Esophagus squamous epithelium (tissue), 5 donors: ENCODE data around the gene GNPTAB. TPM values are rescaled to one million over a fixed set of nuclear protein-coding genes. Genes with fewer than 3 reads are reported as not detected.

ENCODE experiments used
- DNase-seq: peaks from one replicate; lab custom pipeline; 2025; lab: John Stamatoyannopoulos, UW
- H3K27ac ChIP-seq, 4 donors: fragments of 200-600 bp; sonication (generic); one replicate each; pipeline ENCODE4 v1.5.1; 2016 to 2019; ENCODE audit warnings: mild to moderate bottlenecking in 1 of 4
- H3K27me3 ChIP-seq, 4 donors: fragments of 200-600 bp; sonication (generic); 1 replicate in 3 of 4; 2 replicates in 1 of 4; pipeline versions ENCODE4 v1.5.1 to v1.6.0; 2017 to 2021; ENCODE audit warnings: antibody characterized with exemption in 1 of 4
- H3K36me3 ChIP-seq, 3 donors: fragments of 200-600 bp; sonication (generic); one replicate each; pipeline ENCODE4 v1.5.1; 2016 to 2019
- H3K4me1 ChIP-seq, 3 donors: fragments of 200-600 bp; sonication (generic); one replicate each; pipeline ENCODE4 v1.5.1; 2017 to 2019
- H3K4me3 ChIP-seq, 4 donors: fragments of 200-600 bp; sonication (generic); 1 replicate in 3 of 4; 2 replicates in 1 of 4; pipeline ENCODE4 v1.5.1; 2016 to 2019; ENCODE audit warnings: mild to moderate bottlenecking in 2 of 4, moderate library complexity in 1 of 4
- H3K9me3 ChIP-seq, 3 donors: fragments of 200-600 bp; sonication (generic); one replicate each; pipeline ENCODE4 v1.5.1; 2016 to 2019
- POLR2A ChIP-seq, 4 donors: fragments of 450-650 bp; IDR thresholded peaks; one replicate each; pipeline ENCODE4 v1.6.1; 2017; ENCODE audit warnings: antibody characterized with exemption in 4 of 4, mild to moderate bottlenecking in 4 of 4, moderate library complexity in 3 of 4
- WGBS, 2 donors: methylation state at CpG; one replicate each; pipeline ENCODE4 v1.1.5; 2018; 5-methylcytosine and 5-hydroxymethylcytosine counted together
- intact Hi-C: fragments of 100-400 bp; cut with DNase I; formaldehyde crosslinking; loops from one replicate; pipeline ENCODE4 v1.15.0; 2022
- total RNA-seq, 4 donors: library from RNA; depleted of rRNA; stranded (reverse); fragments of >200 nt; gene quantifications; one replicate each; pipeline ENCODE4 v1.1.0, GENCODE V29; 2016
- TF ChIP-seq, protein P1 (sequence below), 6 experiments: fragments of 450-650 bp in 4 of 6; fragments of 200-600 bp in 2 of 6; sonication (generic) in 2 of 6; IDR thresholded peaks; one replicate each; pipeline ENCODE4 v1.5.1; 2016 to 2019; ENCODE audit warnings: antibody characterized with exemption in 6 of 6, mild to moderate bottlenecking in 4 of 6, moderate library complexity in 4 of 6
- donor health status: DM: yes; HTN: yes; CAD: no.

Gene GNPTAB
- total RNA-seq, 4 donors from 2014 or later: 20.8 to 26.3 (median 21.9) TPM

DNA sequence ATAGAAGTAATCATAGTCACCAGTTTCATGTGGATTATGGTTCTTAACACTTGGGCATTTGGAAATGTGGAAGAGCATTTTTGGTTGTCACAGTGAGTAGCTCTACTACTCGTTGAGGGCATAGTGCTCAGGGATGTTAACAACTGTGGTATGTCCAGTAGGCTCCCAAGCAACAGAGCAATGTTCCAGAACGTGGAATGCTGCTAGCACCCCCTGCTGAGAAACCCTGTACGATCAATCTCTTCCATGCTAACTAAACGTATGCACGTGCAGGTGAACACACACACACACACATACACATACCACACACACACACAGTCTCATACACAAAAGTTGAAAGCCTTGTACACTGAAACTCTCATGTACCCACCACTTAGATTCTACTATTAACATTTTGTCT is 16.6 kb upstream of the GNPTAB start:
- H3K36me3 ChIP-seq: no peaks in the 10 kb centered on the region
- DNase-seq: no peak
- no peaks in the 10 kb centered on the region for H3K9me3 ChIP-seq
- no peak for TF ChIP-seq POLR2A (IDR thresholded peaks at IDR 0.05)
- TF ChIP-seq, protein P1, sequence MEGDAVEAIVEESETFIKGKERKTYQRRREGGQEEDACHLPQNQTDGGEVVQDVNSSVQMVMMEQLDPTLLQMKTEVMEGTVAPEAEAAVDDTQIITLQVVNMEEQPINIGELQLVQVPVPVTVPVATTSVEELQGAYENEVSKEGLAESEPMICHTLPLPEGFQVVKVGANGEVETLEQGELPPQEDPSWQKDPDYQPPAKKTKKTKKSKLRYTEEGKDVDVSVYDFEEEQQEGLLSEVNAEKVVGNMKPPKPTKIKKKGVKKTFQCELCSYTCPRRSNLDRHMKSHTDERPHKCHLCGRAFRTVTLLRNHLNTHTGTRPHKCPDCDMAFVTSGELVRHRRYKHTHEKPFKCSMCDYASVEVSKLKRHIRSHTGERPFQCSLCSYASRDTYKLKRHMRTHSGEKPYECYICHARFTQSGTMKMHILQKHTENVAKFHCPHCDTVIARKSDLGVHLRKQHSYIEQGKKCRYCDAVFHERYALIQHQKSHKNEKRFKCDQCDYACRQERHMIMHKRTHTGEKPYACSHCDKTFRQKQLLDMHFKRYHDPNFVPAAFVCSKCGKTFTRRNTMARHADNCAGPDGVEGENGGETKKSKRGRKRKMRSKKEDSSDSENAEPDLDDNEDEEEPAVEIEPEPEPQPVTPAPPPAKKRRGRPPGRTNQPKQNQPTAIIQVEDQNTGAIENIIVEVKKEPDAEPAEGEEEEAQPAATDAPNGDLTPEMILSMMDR (IDR thresholded peaks at IDR 0.05): no peak
- H3K4me3 ChIP-seq: no peak overlapping the region
- intact Hi-C loops: no loop called here
- no peaks in the 10 kb centered on the region for H3K4me1 ChIP-seq
- H3K27ac ChIP-seq: no peak overlapping the region
- 71 to 80% methylated on average over 5 of the region's 5 CpGs for WGBS, 2 donors
- H3K27me3 ChIP-seq: no peaks in the 10 kb centered on the region

DNA sequence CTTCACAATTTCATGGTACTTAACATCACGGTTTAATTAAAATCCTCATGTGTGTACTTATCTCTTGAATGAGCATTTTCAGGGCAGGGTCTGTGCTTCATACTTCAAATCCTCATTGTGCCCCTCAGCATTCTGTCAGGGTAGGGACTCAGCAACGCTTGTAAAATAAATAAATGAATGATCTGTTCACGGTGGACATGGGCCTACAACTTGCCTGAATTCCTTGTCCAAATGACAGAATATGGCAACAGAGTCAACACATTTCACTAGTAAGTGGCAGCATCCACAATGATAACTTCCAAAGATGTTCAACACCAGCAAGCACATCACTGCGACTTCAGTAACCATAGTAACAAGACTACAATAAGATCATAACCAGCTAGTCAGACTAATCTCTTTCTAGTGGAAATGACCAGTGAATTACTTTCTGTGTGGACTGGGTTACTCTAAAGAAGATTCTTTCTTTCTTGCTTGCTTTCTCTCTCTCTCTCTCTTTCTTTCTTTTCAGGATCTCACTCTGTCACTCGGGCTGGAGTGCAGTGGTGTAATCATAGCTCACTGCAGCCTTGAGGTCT is 14.5 kb upstream of the GNPTAB start:
- Histone ChIP-seq H3K27me3 (no peaks in the 10 kb centered on the region), H3K27ac (no peak overlapping the region), H3K4me3 (no peak overlapping the region), H3K9me3 (no peaks in the 10 kb centered on the region), H3K4me1 (no peaks in the 10 kb centered on the region), H3K36me3 (no peaks in the 10 kb centered on the region)
- intact Hi-C loops: no loop called here
- 65 to 76% methylated on average over 5 of the region's 5 CpGs for WGBS, 2 donors
- DNase-seq: no peak
- TF ChIP-seq, protein P1 (IDR thresholded peaks at IDR 0.05): no peak
- TF ChIP-seq POLR2A (IDR thresholded peaks at IDR 0.05): no peak

GRCh38 chr12:101841069-101841468 is 10.3 kb upstream of the GNPTAB start:
- WGBS, 2 donors: 87 to 92% methylated on average over 4 of the region's 4 CpGs
- Histone ChIP-seq H3K36me3 (no peaks in the 10 kb centered on the region), H3K27ac (no peak overlapping the region), H3K9me3 (no peaks in the 10 kb centered on the region), H3K4me1 (peaks cover 0 to 10% (median 0%) of the 10 kb centered on the region in 3 donors), H3K4me3 (no peak overlapping the region), H3K27me3 (no peaks in the 10 kb centered on the region)
- TF ChIP-seq, protein P1 (IDR thresholded peaks at IDR 0.05): no peak
- TF ChIP-seq POLR2A (IDR thresholded peaks at IDR 0.05): no peak
- no peak for DNase-seq
- intact Hi-C loops: no loop called here

DNA sequence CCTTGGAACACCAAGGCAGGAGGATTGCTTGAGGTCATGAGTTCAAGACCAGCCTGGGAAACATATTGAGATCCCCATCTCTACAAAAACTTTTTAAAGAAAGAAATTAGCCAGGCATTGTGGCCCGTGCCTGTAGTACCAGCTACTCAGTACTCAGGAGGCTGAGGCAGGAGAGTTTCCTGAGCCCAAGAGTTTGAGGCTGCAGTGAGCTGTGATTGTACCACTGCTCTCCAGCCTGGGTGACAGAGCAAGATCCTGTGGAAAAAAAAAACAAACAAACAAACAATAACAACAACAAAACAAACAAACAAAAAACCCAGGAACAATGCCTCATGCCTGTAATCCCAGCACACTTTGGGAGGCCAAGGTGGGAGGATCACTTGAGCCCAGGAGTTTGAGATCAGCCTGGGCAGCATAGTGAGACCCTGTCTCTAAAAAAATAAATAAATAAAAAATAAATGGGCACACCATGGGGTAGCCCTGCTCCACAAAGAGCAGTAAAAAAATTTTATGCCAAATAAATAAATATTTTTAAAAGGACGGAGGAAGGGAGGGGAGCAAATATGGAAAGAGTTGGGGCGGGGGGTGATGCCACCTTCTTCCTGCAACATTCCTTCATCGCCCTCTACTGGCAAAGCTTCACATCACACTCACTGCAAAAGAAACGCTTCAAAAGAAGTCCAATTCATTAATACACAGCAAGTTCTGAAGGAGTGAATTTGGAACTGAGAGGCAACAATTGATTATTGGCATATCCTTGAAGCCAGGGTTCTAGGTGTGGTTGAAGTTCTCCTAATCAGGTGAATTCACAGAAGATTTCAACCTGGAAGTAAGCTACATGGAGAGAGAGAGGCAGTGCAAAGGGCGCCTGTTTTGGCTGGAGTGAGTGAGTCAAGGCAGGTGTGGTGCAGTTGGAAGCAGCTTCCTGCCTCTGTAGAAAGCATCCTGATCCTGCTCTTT is 8.8 kb upstream of the GNPTAB start:
- Histone ChIP-seq H3K27me3 (no peaks in the 10 kb centered on the region), H3K9me3 (no peaks in the 10 kb centered on the region), H3K36me3 (no peaks in the 10 kb centered on the region), H3K4me3 (no peak overlapping the region), H3K27ac (no peak overlapping the region), H3K4me1 (peaks cover 0 to 10% (median 0%) of the 10 kb centered on the region in 3 donors)
- intact Hi-C loops: loop anchor here (5.0 kb wide), 1 partner anchor 67 kb away; no protein-coding TSS in a partner anchor
- TF ChIP-seq, protein P1 (IDR thresholded peaks at IDR 0.05): peak; percentile 73 to 90 (median 83)
- no peak for TF ChIP-seq POLR2A (IDR thresholded peaks at IDR 0.05)
- 25% methylated on average over 6 of the region's 6 CpGs for WGBS, 2 donors
- no peak for DNase-seq
